GM21576 (cell line): ENCODE data around the gene CNIH2.
"Not testable (repeated sequence)": the region's sequence is repeated elsewhere in the genome, so short reads cannot be mapped to it uniquely, and the experiment has no call there.

ENCODE experiments used
- ATAC-seq: cut with Tn5 transposase; IDR thresholded peaks from one replicate; pipeline ENCODE4 v1.9.1; 2021; ENCODE audit warnings: mild to moderate bottlenecking, moderate library complexity; ENCODE audit not compliant: unreplicated experiment

CNIH2 gene

DNA sequence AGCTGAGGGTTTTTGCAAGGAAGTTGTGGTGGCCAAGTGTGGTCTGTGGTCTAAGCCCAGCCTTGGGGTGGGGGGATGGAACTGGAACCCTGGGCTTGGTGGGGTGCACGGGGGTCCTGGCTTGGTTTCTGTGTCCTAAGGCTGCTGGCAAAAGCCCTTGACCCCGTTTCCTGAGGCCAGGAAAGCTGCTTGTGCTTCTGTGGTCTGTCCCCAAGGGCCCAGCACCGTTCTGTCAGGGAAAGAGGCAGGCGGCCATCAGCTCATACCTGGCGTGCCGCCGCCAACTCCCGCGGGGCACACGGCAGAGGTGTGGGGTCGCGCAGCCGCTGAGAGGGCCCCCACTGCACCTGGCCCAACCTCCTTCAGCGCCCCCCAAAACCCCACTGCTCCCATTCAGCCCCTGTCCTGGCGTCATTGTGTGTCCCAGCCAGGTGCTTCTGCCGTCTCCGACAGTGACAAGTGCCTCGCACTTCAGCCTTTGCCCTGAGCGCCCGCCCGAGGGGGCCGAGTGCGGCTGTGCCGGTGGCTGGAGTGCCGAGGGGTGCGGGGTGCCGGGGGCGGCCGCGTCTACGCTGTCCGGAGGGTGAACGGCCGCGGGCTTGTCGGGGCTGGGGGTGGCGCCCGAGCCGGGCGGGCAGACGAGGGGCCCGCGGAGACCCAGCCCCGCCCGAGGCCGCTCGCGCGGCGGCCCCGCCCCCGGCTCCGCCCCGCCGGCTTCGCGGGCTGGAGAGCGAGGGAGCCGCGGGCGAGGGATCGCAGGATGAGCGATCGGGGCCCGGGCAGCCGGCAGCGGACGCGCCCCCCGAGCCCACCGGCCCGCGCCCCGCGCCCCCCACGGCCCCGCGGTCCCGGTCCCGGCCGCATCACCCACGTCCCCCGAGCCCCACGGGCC, at the start of gene CNIH2:
TSS of gene CNIH2 (plus strand) at position 705 of the 892 bp plus-strand sequence. CDS start 282 bp downstream, outside the sequence.
- no peak for ATAC-seq

DNA sequence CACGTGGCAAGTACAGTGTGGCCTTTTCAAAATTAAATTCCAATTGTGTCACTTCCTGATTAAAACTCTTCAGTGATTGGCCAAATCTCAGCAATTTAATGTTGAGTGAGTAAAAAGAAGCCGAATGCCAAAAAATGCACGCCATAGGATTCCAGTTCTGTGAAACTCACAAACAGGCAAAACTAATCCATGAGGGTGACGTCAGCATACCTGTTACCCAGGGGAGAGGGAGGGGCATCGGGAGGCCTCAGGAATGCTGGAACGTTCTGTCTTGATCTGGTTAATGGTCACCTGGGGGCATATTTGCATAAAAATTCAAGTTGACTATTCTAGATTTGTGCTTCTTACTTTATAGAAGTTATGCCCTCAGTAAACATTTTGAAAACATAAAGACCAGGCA, 49.5 kb upstream of the CNIH2 start:
- no peak for ATAC-seq

DNA sequence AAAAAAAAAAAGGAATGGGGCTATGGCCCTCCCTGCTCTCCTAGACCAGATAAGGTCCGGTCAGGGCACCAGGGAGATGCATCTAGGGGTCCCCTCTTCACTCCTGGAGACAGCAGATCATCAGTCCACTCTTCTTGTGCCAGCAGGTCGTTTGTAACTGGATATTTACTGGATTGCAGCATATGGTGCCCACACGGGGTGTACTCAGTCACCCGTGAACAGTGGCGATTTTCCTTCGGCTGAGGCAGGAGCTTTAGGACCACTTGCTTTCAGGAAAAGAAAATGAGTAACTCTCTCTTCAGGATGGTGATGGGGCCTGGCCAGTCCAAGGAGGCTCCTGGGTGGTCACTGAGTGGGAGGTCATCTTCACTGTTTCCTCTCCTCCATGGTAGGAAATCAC, 47.8 kb upstream of the CNIH2 start:
- ATAC-seq: no peak

DNA sequence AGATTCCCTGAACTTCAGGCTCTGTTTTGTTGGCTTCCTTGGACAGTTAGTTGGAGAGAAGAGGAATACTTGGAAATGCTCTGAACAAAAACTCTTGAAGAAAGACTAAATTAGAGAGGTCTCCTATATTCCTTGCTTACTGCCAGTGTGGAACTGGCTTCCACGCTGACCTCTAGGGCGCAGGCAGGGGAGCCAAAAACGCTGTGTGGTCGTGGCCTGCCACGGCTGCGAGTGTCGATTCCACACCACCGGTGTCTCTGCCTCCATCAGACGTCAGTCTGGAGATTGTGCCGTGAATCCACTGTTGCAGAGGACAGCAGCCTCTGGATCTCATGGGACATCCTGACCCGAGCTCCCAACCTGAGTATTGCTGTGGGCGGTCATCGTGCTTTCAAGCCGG, 47.0 kb upstream of the CNIH2 start:
- no peak for ATAC-seq

DNA sequence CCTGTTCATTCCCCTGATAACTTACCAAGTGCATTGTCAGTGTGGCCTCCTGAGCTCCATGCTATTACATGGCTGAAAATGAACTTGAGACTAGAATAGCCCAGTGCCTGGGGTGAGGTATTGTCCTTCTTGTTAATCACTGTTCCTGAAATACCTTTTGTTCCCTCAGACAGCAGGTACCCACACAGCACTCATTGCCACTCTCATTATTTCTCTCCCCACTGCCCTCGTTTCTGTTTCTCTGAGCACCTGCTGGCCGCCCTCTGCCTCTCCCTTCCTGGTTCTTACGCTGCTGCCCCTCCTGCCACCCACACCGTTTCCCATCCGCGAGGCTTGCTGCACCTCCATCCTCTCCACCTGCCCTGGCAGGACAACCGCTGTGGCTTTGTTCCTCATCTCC, 46.4 kb upstream of the CNIH2 start:
- no peak for ATAC-seq

DNA sequence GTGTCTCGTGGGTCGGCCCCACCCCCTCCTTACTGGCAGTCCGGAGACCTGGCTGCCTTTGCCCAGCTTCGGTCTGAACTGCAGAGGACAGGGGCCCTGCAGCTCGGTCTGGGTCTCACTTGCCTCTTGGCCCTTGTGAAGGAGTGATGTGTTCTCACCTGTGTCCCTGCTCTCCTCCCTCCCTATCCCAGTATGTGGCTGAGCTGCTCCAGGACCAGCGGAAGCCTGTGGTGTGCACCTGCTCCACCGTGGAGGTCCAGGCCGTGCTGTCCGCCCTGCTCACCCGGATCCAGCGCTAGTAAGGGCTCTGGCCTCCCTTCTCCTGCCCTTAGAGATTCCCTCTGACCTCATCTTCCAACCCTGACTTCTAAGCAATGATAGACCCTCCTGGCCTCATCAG, 45.2 kb upstream of the CNIH2 start:
- ATAC-seq: no peak

DNA sequence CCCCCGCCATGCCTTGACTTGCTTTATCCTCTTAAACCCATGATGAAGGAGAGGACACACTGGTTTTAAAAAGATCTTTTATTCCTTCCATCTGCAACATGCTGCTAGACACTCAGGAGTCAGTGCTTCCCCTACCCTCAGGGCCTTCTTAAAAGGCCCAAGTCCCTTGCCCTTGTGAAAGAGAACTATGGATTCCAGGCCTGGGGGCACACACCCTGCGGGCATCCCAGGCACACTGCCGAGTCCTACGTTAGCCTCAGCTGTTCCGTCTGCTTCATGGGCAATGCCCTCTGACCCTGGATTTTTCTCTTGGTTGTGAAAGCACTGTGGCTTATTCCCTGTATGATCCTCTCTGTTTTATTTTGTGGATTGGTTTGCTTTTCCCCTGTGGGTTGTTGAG, 44.7 kb upstream of the CNIH2 start:
- no peak for ATAC-seq

DNA sequence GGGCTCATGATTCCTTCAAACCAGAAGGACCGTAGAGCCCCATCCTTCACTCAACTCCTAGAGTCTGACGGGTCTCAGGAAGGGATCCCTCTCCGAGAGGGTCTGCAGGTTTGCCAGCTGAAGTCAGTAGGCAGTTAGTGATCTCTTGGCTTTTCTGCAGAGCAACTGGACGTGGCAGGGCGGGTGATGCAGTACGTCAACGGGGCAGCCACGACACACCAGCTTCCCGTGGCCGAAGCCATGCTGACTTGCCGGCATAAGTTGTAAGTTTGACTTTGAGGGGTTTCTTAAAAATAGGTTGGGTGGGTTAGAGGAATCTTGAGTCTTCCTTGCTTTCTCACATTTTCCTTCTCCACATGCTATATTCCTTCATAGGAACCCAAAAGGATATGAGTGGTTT, 42.8 kb upstream of the CNIH2 start:
- ATAC-seq: no peak

DNA sequence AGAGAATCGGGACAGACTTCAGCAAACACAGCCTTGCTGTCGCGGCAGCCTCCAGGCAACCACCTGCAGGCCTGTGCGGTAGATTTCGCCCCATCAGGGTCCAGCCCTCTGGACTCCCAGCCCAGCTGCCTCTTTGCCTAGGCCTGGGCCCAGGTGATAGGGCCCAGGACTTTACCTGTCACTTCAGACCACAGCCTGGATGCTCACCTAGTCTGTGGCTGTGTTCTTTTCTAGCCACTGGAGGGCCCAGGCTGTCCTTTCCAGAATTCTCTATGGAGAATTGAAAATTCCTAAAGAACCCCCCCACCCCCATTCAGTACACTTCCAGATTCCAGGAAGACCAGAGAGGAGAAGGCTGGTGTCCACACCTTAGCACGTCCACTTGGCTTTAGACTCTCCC, 40.1 kb upstream of the CNIH2 start:
- no peak for ATAC-seq

DNA sequence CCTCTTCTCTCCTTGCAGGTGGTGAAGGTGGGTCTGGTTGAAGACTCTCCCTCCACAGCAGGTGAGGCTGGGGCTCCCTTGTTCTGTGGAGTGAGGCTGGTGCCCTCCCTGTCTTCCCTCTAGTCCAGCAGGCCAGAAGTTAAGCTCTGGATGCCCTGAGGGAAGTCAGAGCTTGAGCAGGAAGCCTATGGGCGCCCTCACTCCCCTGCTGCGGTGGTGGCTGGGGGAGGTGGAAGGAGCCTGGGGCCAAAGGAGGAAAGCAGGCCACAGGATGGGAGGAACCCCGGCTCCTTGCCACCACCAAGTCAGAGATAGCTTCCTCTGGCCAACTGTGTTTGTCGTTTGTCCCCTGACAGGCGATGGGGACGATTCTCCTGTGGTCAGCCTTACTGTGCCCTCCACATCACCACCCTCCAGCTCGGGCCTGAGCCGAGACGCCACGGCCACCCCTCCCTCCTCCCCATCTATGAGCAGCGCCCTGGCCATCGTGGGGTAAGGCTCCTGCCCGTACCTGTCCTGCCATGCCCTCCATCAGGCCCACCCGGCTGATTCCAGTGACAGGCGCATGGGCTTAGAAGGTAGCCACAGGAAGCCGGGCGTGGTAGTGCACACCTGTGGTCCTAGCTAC, 39.1 kb upstream of the CNIH2 start:
- no peak for ATAC-seq

DNA sequence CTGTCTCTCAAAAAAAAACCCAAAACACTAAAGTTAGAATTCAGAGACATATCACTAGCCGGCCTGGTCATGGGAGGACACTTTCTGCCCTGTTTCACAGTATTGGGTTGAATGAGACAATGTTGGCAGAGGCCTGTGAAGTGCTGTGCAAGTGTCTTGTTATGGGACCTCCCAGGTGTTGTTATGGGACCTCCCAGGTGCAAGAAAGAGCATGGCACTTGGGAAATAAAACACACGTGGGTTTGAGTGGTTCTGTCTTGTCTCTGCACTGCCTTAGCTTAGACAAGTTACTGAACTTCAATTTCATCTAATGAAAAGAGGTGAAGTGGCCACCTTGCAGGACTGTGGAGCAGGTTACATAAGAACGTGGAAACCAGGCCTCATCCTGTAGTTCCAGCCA, 38.5 kb upstream of the CNIH2 start:
- no peak for ATAC-seq

DNA sequence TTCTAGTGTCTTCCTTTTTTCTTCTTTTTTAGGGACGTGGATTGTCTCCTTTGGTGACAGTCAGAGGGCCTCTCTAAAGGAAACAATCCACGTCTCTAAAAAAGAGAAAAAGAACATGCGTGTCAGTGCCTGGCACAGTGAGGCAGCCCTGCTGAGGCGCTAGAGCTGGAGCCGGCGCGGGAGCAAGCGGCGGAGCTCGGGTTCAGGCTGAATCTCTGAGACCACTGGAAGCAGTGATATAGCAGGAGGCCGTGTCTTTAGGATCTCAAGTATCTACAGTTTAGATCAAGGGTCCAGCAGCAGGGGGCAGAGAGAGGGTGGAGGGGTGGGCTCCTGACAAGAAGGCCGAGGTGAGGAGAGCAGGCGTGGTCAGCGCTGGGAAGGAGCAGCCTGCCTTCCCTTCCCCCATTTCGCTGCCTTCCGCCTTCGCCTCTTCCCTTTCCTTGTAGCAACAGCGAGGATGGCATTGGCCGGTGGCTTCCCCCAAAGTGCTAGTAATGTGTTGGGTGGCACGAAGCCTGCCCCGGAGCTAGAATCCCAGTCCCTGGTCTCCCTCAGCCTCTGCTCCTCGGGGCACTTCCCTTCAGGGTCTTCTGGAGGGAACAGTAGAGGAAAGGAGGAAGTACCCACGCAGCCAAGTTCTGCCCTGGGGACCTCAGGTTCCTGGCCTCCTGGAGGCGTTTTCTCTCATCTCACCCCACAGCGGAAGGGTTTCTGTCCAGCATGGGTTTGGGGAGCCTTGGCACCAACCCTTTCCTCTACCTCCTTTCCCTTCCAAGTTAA, 37.8 kb upstream of the CNIH2 start:
- ATAC-seq: no peak

DNA sequence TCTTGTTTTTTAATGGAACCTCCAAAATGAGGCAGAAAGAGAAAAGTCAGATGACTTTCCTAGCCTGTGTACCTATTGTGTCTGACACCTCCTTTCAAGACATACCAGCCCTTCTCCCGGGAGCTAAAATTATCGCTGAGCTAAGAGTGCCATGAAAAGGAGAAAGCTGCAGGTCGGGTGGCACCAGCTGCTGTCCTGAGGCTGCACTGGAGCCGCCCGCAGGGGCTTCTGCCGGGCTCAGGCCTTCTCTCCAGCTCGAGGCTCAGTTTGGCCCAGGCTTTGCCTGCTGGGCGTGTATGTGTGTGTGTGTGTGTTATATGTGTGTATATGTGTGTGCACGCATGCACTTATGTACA, 37.2 kb upstream of the CNIH2 start:
- no peak for ATAC-seq

DNA sequence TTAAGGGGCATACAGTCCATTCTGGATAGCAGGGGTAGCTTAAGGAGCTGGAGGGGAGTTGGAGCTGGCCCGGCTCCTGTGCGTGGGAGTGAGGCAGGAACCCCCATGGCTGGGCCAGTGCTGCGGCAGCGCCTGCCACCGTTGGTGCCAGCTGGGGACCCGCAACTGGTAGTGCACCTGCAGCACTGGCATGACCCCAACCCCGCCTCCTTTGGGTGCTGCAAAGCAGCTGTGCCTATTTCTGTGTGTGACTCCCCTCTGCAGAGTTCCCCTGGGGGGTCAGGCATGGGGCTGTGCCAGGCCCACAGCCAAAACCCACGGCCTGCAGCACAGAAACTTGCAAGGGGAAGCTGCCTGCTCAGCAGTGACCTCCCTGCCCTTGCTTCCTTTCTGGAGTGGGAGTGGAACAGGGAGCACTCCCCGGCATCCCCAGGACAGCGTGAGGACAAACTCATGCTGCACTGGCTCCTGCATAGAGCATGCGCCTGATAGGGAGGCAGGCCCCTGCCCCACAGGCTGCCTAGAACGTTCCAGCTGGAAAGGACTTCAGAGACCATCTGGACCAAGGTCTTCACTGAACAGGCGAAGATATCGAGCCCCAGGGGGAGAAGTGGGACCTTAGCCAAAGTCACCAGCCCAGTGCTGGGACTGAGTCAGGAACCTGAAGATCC, 35.7 kb upstream of the CNIH2 start:
- no peak for ATAC-seq

DNA sequence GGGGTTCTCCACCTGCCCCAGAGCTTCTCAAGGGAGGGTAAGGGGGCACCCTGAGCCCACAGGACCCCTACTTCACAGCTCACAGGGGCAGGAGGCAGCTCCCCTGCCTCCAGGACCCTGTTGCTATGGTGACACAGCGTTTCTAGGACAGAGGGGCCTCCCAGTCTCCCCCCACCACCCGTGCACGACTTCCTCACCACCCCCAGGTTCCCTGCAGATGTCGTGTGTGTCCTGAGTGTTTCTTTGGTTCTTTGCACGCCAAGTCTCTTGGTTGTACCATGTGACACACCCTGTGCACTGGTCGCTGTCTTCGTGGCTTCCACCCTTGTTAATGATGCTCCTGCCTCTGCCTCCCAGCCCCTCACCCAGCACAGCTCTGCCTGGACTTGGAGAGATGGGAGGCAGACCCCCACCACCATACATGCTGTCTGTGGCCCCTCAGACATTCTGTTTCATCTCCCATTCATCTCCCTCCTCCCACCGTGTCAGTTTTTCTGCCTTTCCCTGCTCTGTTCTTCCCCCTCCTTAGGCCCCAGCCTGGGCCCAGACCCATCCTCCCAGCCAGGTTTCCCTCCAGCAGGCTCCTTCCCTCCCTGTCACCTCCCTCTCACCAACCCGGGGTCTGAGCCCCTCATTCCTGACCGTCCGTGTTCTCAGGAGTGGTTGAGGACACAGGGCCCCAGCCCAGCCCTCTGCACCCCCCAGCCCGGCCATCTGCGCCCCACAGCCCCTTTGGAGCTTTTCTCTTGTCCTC, 34.0 kb upstream of the CNIH2 start:
- no peak for ATAC-seq

DNA sequence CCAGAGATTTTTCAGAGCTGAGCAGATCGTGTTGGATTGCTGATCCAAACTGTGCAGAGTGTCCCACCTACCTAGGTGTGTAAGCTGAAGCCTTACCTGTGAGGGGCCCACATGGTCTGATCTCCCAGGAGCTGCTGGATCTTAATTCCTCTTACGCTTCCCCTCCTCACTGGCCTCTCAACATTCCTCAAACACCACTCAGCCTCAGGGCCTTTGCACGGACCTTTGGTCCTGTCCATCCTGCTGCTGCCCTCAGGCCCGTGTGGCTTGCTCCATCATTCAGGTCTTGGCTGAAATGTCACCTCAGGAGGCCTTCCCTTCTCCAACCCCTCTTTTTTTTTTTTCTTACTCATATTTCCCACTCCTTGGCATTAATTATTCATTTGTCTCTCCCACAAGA, 30.7 kb upstream of the CNIH2 start:
- no peak for ATAC-seq

DNA sequence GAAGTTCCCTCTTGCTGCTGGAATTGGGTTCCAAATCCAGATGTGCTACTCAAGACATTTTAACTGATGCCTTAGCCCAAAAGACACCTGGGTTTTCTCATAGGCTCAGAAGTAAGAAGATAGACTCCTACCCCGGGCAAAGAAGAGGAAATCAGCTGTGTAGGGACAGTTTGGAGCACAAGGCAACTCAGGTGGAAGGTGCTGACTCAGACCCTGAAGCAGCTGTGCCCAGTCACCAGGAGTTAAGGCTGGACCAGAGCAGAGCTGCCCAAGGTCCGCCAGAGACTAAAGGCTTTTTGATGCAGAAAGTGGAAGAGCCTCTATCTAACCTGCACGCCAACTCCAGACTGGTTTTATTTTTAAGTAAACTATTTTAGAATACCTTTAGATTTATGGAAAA, 30.2 kb upstream of the CNIH2 start:
- no peak for ATAC-seq

DNA sequence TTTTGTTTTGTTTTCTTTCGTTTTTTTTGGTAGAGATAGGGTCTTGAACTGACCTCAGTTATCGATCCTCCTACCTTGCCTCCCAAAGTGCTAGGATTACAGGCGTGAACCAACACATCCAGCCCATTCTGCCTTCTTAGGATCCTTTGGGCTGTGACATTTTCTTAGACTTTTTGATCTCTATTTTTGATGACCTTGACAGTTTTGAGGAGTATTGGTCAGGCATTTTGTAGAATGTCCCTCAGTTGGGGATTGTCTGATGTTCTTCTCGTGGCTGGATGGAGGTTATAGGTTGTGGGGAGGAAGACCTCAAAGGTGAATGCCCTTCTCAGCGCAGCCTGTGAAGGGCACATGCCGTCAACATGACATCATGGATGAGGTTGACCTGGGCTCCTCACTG, 29.1 kb upstream of the CNIH2 start:
- ATAC-seq: no peak

DNA sequence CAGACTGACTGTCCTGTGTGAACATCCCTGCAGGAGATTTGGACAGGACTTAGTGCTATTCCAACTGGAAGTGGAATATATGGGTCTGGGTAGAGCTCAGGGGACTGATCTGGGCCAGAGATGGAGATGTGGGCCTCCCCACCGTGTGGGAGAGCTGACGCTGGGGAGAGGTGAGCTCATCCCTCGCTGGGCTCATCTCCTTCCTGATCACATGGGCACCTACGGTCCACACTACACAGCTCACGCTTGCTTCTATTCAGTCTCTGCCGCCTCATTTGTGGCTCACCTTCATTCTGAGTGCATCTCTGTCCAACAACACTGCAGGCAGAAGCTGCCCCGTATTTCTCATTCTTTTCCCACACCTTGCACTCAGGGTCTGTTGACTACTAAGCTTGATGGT, 26.2 kb upstream of the CNIH2 start:
- no peak for ATAC-seq

DNA sequence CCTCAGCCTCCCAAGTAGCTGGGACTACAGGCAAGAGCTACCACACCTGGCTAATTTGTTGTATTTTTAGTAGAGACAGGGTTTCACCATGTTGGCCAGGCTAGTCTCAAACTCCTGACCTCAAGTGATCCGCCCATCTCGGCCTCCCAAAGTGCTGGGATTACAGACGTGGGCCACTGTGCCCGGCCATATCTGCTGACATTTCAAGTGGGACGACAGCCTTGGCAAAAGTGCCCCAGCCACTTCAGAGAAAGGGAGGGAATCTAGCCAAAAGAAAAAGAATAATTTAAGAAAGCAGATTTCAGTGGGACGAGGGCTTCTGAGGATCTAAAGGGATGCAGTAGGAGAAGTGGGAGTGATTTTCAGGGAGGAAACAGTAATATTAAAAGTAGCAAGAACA, 24.9 kb upstream of the CNIH2 start:
- ATAC-seq: not testable (repeated sequence)

DNA sequence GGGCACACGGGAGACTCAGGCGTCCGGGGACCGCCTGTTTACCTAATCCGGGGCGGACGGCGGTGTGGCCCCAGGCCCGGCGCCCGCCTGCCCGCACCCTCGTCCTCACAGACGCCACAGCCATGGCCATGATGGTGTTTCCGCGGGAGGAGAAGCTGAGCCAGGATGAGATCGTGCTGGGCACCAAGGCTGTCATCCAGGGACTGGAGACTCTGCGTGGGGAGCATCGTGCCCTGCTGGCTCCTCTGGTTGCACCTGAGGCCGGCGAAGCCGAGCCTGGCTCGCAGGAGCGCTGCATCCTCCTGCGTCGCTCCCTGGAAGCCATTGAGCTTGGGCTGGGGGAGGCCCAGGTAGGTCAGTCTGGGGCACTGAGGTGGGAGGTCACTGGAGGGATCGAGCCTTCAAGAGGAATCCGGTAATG, 19.5 kb upstream of the CNIH2 start:
- no peak for ATAC-seq
